CD4-positive, alpha-beta T cell (primary cell): Measurements from ENCODE around the gene GGTLC1. TPM values are rescaled to one million over a fixed set of nuclear protein-coding genes. Genes with fewer than 3 reads are reported as not detected.
A peak's percentile ranks its signal among the peaks of the same experiment; 100 is the strongest.

Source experiments
- ATAC-seq: fragments of 200-7000 bp; cut with Tn5 transposase; one replicate; pipeline ENCODE4 v1.10.0; 2022; ENCODE audit warnings: mild to moderate bottlenecking; ENCODE audit not compliant: poor library complexity
- CTCF ChIA-PET: fragments of 350-600 bp; sonication (Branson Sonifier 250); formaldehyde crosslinking; loops from one replicate; lab custom pipeline; 2021; ENCODE audit warnings: antibody characterized with exemption, inconsistent platforms; lab: Charles Lee
- POLR2A ChIA-PET: fragments of 350-600 bp; sonication (Branson Sonifier 250); formaldehyde crosslinking; loops from one replicate; lab custom pipeline; 2021; ENCODE audit warnings: antibody characterized with exemption, inconsistent platforms; lab: Charles Lee
- DNase-seq, 14 experiments: peaks; one replicate each; pipeline ENCODE4 v3.0.0-alpha.2; 2013 to 2020; ENCODE audit warnings: mixed read lengths in 2 of 14
- H3K27ac ChIP-seq, 2 donors: one replicate each; pipeline versions ENCODE4 v1.5.1 to v1.7.0; 2013; ENCODE audit warnings: low read length in 2 of 2, low read depth in 1 of 2, mild to moderate bottlenecking in 1 of 2
- H3K27me3 ChIP-seq, 2 experiments: 1 replicate in 1 of 2; 2 replicates in 1 of 2; pipeline versions ENCODE4 v1.6.1 to v1.7.0; 2013; ENCODE audit warnings: low read length in 2 of 2, control low read depth in 1 of 2, mild to moderate bottlenecking in 1 of 2, moderate library complexity in 1 of 2; ENCODE audit not compliant: insufficient read depth in 2 of 2, control insufficient read depth in 1 of 2
- H3K36me3 ChIP-seq: one replicate; pipeline ENCODE4 v1.6.1; 2013; ENCODE audit warnings: low read length, control low read depth; ENCODE audit not compliant: insufficient read depth
- H3K4me1 ChIP-seq: one replicate; pipeline ENCODE4 v1.6.1; 2013; ENCODE audit warnings: low read length, control low read depth; ENCODE audit not compliant: insufficient read depth
- H3K4me3 ChIP-seq: one replicate; pipeline ENCODE4 v1.5.1; 2013; ENCODE audit warnings: mild to moderate bottlenecking, low read length, moderate library complexity
- H3K9me3 ChIP-seq, 2 experiments: 1 replicate in 1 of 2; 2 replicates in 1 of 2; pipeline versions ENCODE4 v1.6.1 to v1.7.0; 2013; ENCODE audit warnings: low read length in 2 of 2, mild to moderate bottlenecking in 2 of 2, control low read depth in 1 of 2, moderate library complexity in 1 of 2; ENCODE audit not compliant: control insufficient read depth in 1 of 2, insufficient read depth in 1 of 2
- H3K27ac Mint-ChIP-seq: one replicate; pipeline ENCODE4 v1.8.0; 2020; ENCODE audit warnings: mixed read lengths
- H3K27me3 Mint-ChIP-seq: one replicate; pipeline ENCODE4 v1.8.0; 2021; ENCODE audit warnings: mixed read lengths
- H3K36me3 Mint-ChIP-seq: one replicate; pipeline ENCODE4 v1.8.0; 2021; ENCODE audit warnings: low read depth, mixed read lengths
- H3K4me1 Mint-ChIP-seq: one replicate; pipeline ENCODE4 v1.8.0; 2021; ENCODE audit warnings: low read depth, mixed read lengths
- H3K4me3 Mint-ChIP-seq: one replicate; pipeline ENCODE4 v1.8.0; 2020; ENCODE audit warnings: mild to moderate bottlenecking, mixed read lengths
- H3K9me3 Mint-ChIP-seq: one replicate; pipeline ENCODE4 v1.8.0; 2020; ENCODE audit warnings: mixed read lengths
- CTCF ChIP-seq: fragments of 200-600 bp; IDR thresholded peaks from one replicate; pipeline ENCODE4 v1.8.0; 2022; ENCODE audit warnings: antibody characterized with exemption, mild to moderate bottlenecking
- intact Hi-C, 2 experiments: fragments of 100-400 bp; cut with DNase I in 1 of 2; cut with micrococcal nuclease in 1 of 2; formaldehyde crosslinking; loops; one replicate each; pipeline versions ENCODE4 v1.15.1 to v1.9.0; 2023 to 2025; cut with DNase I, micrococcal nuclease
- total RNA-seq, 174 experiments: library from RNA in 2 of 174; stranded (reverse) in 2 of 174; gene quantifications; one replicate each; pipeline ENCODE4 v1.2.3 and lab custom pipeline; 2021 to 2026

GGTLC1 gene
- total RNA-seq, 2 experiments from 2014 or later = not detected

- Mint-ChIP-seq H3K27ac (no peak overlapping the region), H3K36me3 (no peaks in the 10 kb centered on the region), H3K27me3 (no peaks in the 10 kb centered on the region), H3K4me3 (no peak overlapping the region), H3K9me3 (no peaks in the 10 kb centered on the region), H3K4me1 (no peaks in the 10 kb centered on the region)
- Histone ChIP-seq H3K36me3 (no peaks in the 10 kb centered on the region), H3K4me3 (no peak overlapping the region), H3K27me3 (no peaks in the 10 kb centered on the region), H3K9me3 (peaks cover 0 to 6% of the 10 kb centered on the region in 2 experiments), H3K27ac (no peak overlapping the region), H3K4me1 (no peaks in the 10 kb centered on the region)
- ATAC-seq (no peak), DNase-seq (no peak)
- ChIA-PET POLR2A (interaction anchor here (0.6 to 1.1 kb wide), 2 partner anchors 164 to 1103 kb away, joined by 3 to 4 read pairs; no protein-coding TSS in a partner anchor), CTCF (interaction anchor here (0.9 to 2.0 kb wide), 2 partner anchors 161 to 980 kb away, joined by 3 to 12 read pairs; no protein-coding TSS in a partner anchor)
- intact Hi-C loops = loop anchor here (1.0 to 10.0 kb wide), 4 partner anchors 53 to 1239 kb away; no protein-coding TSS in a partner anchor
- no peak for TF ChIP-seq CTCF
Measured at GRCh38 chr20:23938118-23938438, 50.5 kb downstream of the GGTLC1 start.

GRCh38 chr20:23937303-23938117, 51.1 kb downstream of the GGTLC1 start:
- peaks cover 0 to 6% of the 10 kb centered on the region in 2 experiments for H3K9me3 ChIP-seq
- DNase-seq (peak; percentile 51 to 84 (median 61)), ATAC-seq (peak; percentile 99)
- Mint-ChIP-seq H3K9me3 (no peaks in the 10 kb centered on the region), H3K4me3 (no peak overlapping the region), H3K27me3 (no peaks in the 10 kb centered on the region), H3K4me1 (no peaks in the 10 kb centered on the region), H3K27ac (no peak overlapping the region), H3K36me3 (no peaks in the 10 kb centered on the region)
- intact Hi-C loops = loop anchor here (1.0 to 10.0 kb wide), 9 partner anchors 47 to 1240 kb away; no protein-coding TSS in a partner anchor
- H3K36me3 ChIP-seq = no peaks in the 10 kb centered on the region
- H3K4me1 ChIP-seq = no peaks in the 10 kb centered on the region
- POLR2A ChIA-PET = interaction anchor here (0.6 to 1.1 kb wide), 3 partner anchors 10 to 1102 kb away, joined by 3 to 4 read pairs (median 4); no protein-coding TSS in a partner anchor
- CTCF ChIA-PET = interaction anchor here (0.6 to 2.0 kb wide), 4 partner anchors 162 to 1018 kb away, joined by 3 to 12 read pairs (median 4); no protein-coding TSS in a partner anchor
- H3K27ac ChIP-seq = no peak overlapping the region
- H3K27me3 ChIP-seq = no peaks in the 10 kb centered on the region
- TF ChIP-seq CTCF = peak; percentile 74
- H3K4me3 ChIP-seq = no peak overlapping the region

Other genes starting within 250 kb of the GGTLC1 start
- not detected for gene CST1, start 237.8 kb downstream of the GGTLC1 start, total RNA-seq
- gene CST2, start 162.1 kb downstream of the GGTLC1 start, total RNA-seq = not detected
- gene CST5, start 109.0 kb downstream of the GGTLC1 start, total RNA-seq = not detected